ENCODE measurements around the gene ARHGAP32.

ARHGAP32 gene

DNA sequence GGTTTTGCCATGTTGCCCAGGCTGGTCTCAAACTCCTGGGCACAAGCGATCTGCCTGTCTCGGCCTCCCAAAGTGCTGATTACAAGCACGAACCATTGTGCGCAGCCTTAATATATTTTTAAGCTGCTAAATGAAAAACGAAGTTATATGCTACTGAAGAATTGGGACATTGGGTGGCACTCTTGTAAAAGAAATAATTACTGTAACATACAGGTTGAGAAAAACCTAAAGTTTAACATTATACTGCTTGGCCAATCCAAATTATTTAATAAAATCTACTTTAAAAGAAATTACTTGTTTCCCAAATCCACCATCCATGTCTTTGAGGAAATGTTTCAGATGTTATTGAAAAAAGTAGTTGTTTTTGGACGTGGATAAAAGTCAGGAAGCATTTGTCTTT, 37.9 kb upstream of the ARHGAP32 start:
- no peak overlapping the region for H3K9ac ChIP-seq (ENCODE audit: low read length)
- no peaks in the 10 kb centered on the region for H3K27me3 ChIP-seq (ENCODE audit: low read length)
- no peak overlapping the region for H2AFZ ChIP-seq (ENCODE audit: low read depth, low read length, severe bottlenecking)
- no peak overlapping the region for H3K27ac ChIP-seq (ENCODE audit: low read depth, low read length)
- H3K79me2 ChIP-seq (ENCODE audit: insufficient read depth, low read length), result no peaks in the 10 kb centered on the region
- TF ChIP-seq, protein P1, sequence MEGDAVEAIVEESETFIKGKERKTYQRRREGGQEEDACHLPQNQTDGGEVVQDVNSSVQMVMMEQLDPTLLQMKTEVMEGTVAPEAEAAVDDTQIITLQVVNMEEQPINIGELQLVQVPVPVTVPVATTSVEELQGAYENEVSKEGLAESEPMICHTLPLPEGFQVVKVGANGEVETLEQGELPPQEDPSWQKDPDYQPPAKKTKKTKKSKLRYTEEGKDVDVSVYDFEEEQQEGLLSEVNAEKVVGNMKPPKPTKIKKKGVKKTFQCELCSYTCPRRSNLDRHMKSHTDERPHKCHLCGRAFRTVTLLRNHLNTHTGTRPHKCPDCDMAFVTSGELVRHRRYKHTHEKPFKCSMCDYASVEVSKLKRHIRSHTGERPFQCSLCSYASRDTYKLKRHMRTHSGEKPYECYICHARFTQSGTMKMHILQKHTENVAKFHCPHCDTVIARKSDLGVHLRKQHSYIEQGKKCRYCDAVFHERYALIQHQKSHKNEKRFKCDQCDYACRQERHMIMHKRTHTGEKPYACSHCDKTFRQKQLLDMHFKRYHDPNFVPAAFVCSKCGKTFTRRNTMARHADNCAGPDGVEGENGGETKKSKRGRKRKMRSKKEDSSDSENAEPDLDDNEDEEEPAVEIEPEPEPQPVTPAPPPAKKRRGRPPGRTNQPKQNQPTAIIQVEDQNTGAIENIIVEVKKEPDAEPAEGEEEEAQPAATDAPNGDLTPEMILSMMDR (IDR thresholded peaks at IDR 0.05; ENCODE audit: insufficient read depth, low read length, poor library complexity, severe bottlenecking), result no peak
- TF ChIP-seq EZH2phosphoT487 (conservative IDR thresholded peaks at IDR 0.05; ENCODE audit: low read length), result no peak
- no peaks in the 10 kb centered on the region for H3F3A ChIP-seq (ENCODE audit: insufficient read depth)
- no peaks in the 10 kb centered on the region for H3K9me2 ChIP-seq (replicated peaks; ENCODE audit: insufficient read depth, low read length)
- H3K4me2 ChIP-seq (ENCODE audit: low read depth, low read length, poor library complexity, severe bottlenecking), result no peak overlapping the region
- H4K20me1 ChIP-seq (ENCODE audit: low read depth, low read length), result no peaks in the 10 kb centered on the region
- no peak overlapping the region for H3K4me3 ChIP-seq (ENCODE audit: insufficient read depth, low read length, poor library complexity, severe bottlenecking)
- no peaks in the 10 kb centered on the region for H3K36me3 ChIP-seq (ENCODE audit: low read length)
- no peaks in the 10 kb centered on the region for H3K9me3 ChIP-seq (ENCODE audit: insufficient read depth, low read length)

DNA sequence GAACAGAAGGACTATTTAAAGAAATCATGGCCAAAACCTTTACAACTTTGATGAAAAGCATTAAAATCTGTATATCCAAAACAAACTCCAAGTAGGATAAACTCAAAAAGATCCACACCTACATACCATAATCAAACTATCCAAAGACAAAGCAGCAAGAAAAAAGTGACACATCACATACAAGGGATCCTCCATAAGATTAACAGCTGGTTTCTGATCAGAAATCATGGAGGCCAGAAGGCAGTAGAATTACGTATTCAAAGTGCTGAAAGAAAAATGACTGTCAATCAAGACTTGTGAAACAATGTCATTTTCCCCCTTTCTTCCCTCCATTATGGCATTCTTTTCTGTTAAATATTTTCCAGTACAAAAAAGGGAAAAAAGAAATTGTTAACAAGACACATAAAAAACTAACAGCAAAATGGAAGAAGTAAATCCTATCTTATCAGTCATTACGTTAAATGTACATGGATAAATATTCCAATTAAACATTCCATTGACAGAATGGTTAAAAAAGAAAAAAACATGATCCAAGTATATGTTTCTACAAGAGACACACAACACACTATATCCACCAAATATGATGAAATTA, 34.2 kb upstream of the ARHGAP32 start:
- TF ChIP-seq, protein P1 (IDR thresholded peaks at IDR 0.05; ENCODE audit: insufficient read depth, low read length, poor library complexity, severe bottlenecking), result no peak
- TF ChIP-seq EZH2phosphoT487 (conservative IDR thresholded peaks at IDR 0.05; ENCODE audit: low read length), result no peak
- H3K9me3 ChIP-seq (ENCODE audit: insufficient read depth, low read length), result no peaks in the 10 kb centered on the region
- no peaks in the 10 kb centered on the region for H3K9me2 ChIP-seq (replicated peaks; ENCODE audit: insufficient read depth, low read length)
- no peak overlapping the region for H2AFZ ChIP-seq (ENCODE audit: low read depth, low read length, severe bottlenecking)
- no peak overlapping the region for H3K4me2 ChIP-seq (ENCODE audit: low read depth, low read length, poor library complexity, severe bottlenecking)
- no peaks in the 10 kb centered on the region for H4K20me1 ChIP-seq (ENCODE audit: low read depth, low read length)
- no peak overlapping the region for H3K27ac ChIP-seq (ENCODE audit: low read depth, low read length)
- H3K36me3 ChIP-seq (ENCODE audit: low read length), result no peaks in the 10 kb centered on the region
- H3K79me2 ChIP-seq (ENCODE audit: insufficient read depth, low read length), result no peaks in the 10 kb centered on the region
- no peak overlapping the region for H3K4me3 ChIP-seq (ENCODE audit: insufficient read depth, low read length, poor library complexity, severe bottlenecking)
- no peaks in the 10 kb centered on the region for H3F3A ChIP-seq (ENCODE audit: insufficient read depth)
- no peaks in the 10 kb centered on the region for H3K27me3 ChIP-seq (ENCODE audit: low read length)
- no peak overlapping the region for H3K9ac ChIP-seq (ENCODE audit: low read length)

DNA sequence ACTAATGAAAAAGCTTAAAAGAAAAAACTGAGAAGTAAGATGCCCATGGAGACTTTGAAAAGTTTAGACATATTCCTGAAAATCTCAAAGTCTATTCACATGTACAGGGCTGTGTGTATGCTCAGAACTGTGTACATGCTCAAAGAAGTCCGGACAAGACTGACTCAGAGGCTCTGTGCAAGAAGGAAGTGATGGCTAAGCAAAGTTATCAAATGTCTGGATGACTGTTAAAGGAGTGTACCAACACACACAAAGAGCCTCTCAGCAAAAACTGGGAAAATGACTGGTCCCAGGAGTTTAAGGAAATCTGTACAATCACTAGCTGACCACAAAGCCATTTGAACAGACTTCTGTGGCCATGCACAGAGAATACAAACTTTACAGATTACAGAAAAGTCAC, 33.1 kb upstream of the ARHGAP32 start:
- H3K9me2 ChIP-seq (replicated peaks; ENCODE audit: insufficient read depth, low read length), result no peaks in the 10 kb centered on the region
- no peak overlapping the region for H3K4me2 ChIP-seq (ENCODE audit: low read depth, low read length, poor library complexity, severe bottlenecking)
- no peaks in the 10 kb centered on the region for H3K79me2 ChIP-seq (ENCODE audit: insufficient read depth, low read length)
- no peak overlapping the region for H2AFZ ChIP-seq (ENCODE audit: low read depth, low read length, severe bottlenecking)
- no peaks in the 10 kb centered on the region for H3F3A ChIP-seq (ENCODE audit: insufficient read depth)
- no peak overlapping the region for H3K4me3 ChIP-seq (ENCODE audit: insufficient read depth, low read length, poor library complexity, severe bottlenecking)
- H3K9ac ChIP-seq (ENCODE audit: low read length), result no peak overlapping the region
- no peaks in the 10 kb centered on the region for H3K9me3 ChIP-seq (ENCODE audit: insufficient read depth, low read length)
- H4K20me1 ChIP-seq (ENCODE audit: low read depth, low read length), result no peaks in the 10 kb centered on the region
- H3K27me3 ChIP-seq (ENCODE audit: low read length), result no peaks in the 10 kb centered on the region
- TF ChIP-seq, protein P1 (IDR thresholded peaks at IDR 0.05; ENCODE audit: insufficient read depth, low read length, poor library complexity, severe bottlenecking), result no peak
- TF ChIP-seq EZH2phosphoT487 (conservative IDR thresholded peaks at IDR 0.05; ENCODE audit: low read length), result no peak
- no peak overlapping the region for H3K27ac ChIP-seq (ENCODE audit: low read depth, low read length)
- H3K36me3 ChIP-seq (ENCODE audit: low read length), result no peaks in the 10 kb centered on the region
